ENCODE data around the gene PCK1. TPM values are rescaled to one million over a fixed set of nuclear protein-coding genes. Genes with fewer than 3 reads are reported as not detected.

PCK1 gene
- total and polyA plus RNA-seq, 2 of the 13 experiments (the other 11 are each of a cell fraction or from before 2014, with no cell fraction given) = 6.5 to 12.6 TPM

- TF ChIP-seq ZNF280D (CRISPR knock-in tag; IDR thresholded peaks at IDR 0.05) (peak; percentile 72; the same call in 1 of the 2 replicates), SMAD9 (CRISPR knock-in tag; IDR thresholded peaks at IDR 0.05) (no peak), ETV6 (CRISPR knock-in tag; conservative IDR thresholded peaks at IDR 0.05) (no peak), ZNF891 (CRISPR knock-in tag; IDR thresholded peaks at IDR 0.05) (peak; percentile 18; the same call in 1 of the 2 replicates), HDAC2 (CRISPR knock-in tag; IDR thresholded peaks at IDR 0.05) (no peak), ZNF496 (CRISPR knock-in tag; IDR thresholded peaks at IDR 0.05; ENCODE audit: insufficient replicate concordance) (no peak), MYC (CRISPR knock-in tag; IDR thresholded peaks at IDR 0.05; ENCODE audit: borderline replicate concordance) (peak; percentile 20; the same call in 1 of the 2 replicates), SRF (IDR thresholded peaks at IDR 0.05; ENCODE audit: low read depth, low read length) (no peak), SNAI1 (CRISPR knock-in tag; IDR thresholded peaks at IDR 0.05; ENCODE audit: borderline replicate concordance) (no peak), UBTF (CRISPR knock-in tag; IDR thresholded peaks at IDR 0.05) (peak; percentile 6; the same call in 1 of the 2 replicates), ZNF292 (CRISPR knock-in tag; IDR thresholded peaks at IDR 0.05; ENCODE audit: borderline replicate concordance, low read depth) (no peak), KDM1A (CRISPR knock-in tag; IDR thresholded peaks at IDR 0.05) (peak; percentile 80; the same call in 1 of the 2 replicates), MIER2 (CRISPR knock-in tag; IDR thresholded peaks at IDR 0.05) (0 out of 2 replicates have a peak, but pooled peaks have one; percentile 24), THAP9 (CRISPR knock-in tag; IDR thresholded peaks at IDR 0.05; ENCODE audit: borderline replicate concordance) (peak; percentile 38; the same call in 1 of the 2 replicates), ZNF10 (CRISPR knock-in tag; IDR thresholded peaks at IDR 0.05; ENCODE audit: borderline replicate concordance, low read depth) (no peak)
Measured at GRCh38 chr20:57583289-57584257, 22.7 kb downstream of the PCK1 start (continued).
